Tibial nerve (tissue), 4 donors: Measurements from ENCODE around the gene HGS. TPM values are rescaled to one million over a fixed set of nuclear protein-coding genes. Genes with fewer than 3 reads are reported as not detected.

ENCODE experiments used
- DNase-seq, 2 donors: peaks; one replicate each; pipeline ENCODE4 v3.0.0-alpha.2; 2019; ENCODE audit warnings: low spot score in 2 of 2
- H3K27ac ChIP-seq, 4 donors: fragments of 200-600 bp; sonication (generic) in 3 of 4; one replicate each; pipeline ENCODE4 v1.5.1; 2017 to 2019; ENCODE audit warnings: mild to moderate bottlenecking in 1 of 4
- H3K27me3 ChIP-seq, 2 donors: fragments of 200-600 bp; sonication (generic) in 1 of 2; one replicate each; pipeline versions ENCODE4 v1.5.1 to v1.6.0; 2017 to 2019
- H3K36me3 ChIP-seq, 3 donors: fragments of 200-600 bp; sonication (generic); one replicate each; pipeline ENCODE4 v1.5.1; 2018 to 2019
- H3K4me1 ChIP-seq, 4 donors: fragments of 200-600 bp; sonication (generic) in 3 of 4; one replicate each; pipeline ENCODE4 v1.5.1; 2017 to 2019
- H3K4me3 ChIP-seq, 4 donors: fragments of 200-600 bp; sonication (generic) in 3 of 4; one replicate each; pipeline ENCODE4 v1.5.1; 2017 to 2019; ENCODE audit warnings: mild to moderate bottlenecking in 1 of 4, moderate library complexity in 1 of 4
- H3K9me3 ChIP-seq, 4 donors: fragments of 200-600 bp; sonication (generic) in 3 of 4; one replicate each; pipeline ENCODE4 v1.5.1; 2017 to 2019
- EP300 ChIP-seq, 2 donors: sonication (generic); formaldehyde crosslinking; IDR thresholded peaks; one replicate each; pipeline ENCODE4 v1.6.1; 2017; ENCODE audit warnings: antibody characterized with exemption in 2 of 2, mild to moderate bottlenecking in 1 of 2
- POLR2A ChIP-seq, 2 donors: fragments of 450-650 bp; IDR thresholded peaks; one replicate each; pipeline ENCODE4 v1.6.1; 2017; ENCODE audit warnings: antibody characterized with exemption in 2 of 2, mild to moderate bottlenecking in 2 of 2, moderate library complexity in 2 of 2
- WGBS, 2 donors: methylation state at CpG; one replicate each; pipeline ENCODE4 v1.1.5; 2018; 5-methylcytosine and 5-hydroxymethylcytosine counted together
- total RNA-seq, 4 donors: library from RNA; depleted of rRNA; stranded (reverse); fragments of >200 nt; gene quantifications; one replicate each; pipeline ENCODE4 v1.1.0, GENCODE V29; 2016
- TF ChIP-seq, protein P1 (sequence below), 5 experiments: fragments of 200-600 bp in 3 of 5; fragments of 450-650 bp in 2 of 5; sonication (generic) in 3 of 5; IDR thresholded peaks; one replicate each; pipeline ENCODE4 v1.5.1; 2016 to 2019; ENCODE audit warnings: antibody characterized with exemption in 5 of 5, mild to moderate bottlenecking in 3 of 5, moderate library complexity in 2 of 5

HGS gene
- total RNA-seq, 4 donors from 2014 or later: 75.2 to 166 (median 104) TPM

DNA sequence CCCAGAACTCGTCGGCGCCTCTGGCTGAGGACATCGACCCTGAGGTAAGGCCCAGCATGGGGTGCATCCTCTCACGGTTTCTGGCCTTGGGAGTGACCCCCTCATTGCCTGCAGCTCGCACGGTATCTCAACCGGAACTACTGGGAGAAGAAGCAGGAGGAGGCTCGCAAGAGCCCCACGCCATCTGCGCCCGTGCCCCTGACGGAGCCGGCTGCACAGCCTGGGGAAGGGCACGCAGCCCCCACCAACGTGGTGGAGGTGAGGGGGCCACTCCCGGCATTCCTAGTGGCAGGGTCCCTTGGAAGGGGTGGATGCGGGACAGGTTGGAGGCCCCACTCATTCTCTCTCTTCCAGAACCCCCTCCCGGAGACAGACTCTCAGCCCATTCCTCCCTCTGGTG, 11.0 kb downstream of the HGS start:
- no peak for TF ChIP-seq EP300 (IDR thresholded peaks at IDR 0.05)
- TF ChIP-seq, protein P1, sequence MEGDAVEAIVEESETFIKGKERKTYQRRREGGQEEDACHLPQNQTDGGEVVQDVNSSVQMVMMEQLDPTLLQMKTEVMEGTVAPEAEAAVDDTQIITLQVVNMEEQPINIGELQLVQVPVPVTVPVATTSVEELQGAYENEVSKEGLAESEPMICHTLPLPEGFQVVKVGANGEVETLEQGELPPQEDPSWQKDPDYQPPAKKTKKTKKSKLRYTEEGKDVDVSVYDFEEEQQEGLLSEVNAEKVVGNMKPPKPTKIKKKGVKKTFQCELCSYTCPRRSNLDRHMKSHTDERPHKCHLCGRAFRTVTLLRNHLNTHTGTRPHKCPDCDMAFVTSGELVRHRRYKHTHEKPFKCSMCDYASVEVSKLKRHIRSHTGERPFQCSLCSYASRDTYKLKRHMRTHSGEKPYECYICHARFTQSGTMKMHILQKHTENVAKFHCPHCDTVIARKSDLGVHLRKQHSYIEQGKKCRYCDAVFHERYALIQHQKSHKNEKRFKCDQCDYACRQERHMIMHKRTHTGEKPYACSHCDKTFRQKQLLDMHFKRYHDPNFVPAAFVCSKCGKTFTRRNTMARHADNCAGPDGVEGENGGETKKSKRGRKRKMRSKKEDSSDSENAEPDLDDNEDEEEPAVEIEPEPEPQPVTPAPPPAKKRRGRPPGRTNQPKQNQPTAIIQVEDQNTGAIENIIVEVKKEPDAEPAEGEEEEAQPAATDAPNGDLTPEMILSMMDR (IDR thresholded peaks at IDR 0.05): no peak
- TF ChIP-seq POLR2A (IDR thresholded peaks at IDR 0.05): no peak
- no peak overlapping the region for H3K27ac ChIP-seq
- no peak for DNase-seq
- no peaks in the 10 kb centered on the region for H3K4me1 ChIP-seq
- H3K4me3 ChIP-seq: no peak overlapping the region
- H3K9me3 ChIP-seq: no peaks in the 10 kb centered on the region
- 93% methylated on average over 18 to 19 of the region's 19 CpGs for WGBS, 2 donors
- H3K36me3 ChIP-seq: peaks cover 10 to 100% (median 33%) of the 10 kb centered on the region in 3 donors
- no peaks in the 10 kb centered on the region for H3K27me3 ChIP-seq

DNA sequence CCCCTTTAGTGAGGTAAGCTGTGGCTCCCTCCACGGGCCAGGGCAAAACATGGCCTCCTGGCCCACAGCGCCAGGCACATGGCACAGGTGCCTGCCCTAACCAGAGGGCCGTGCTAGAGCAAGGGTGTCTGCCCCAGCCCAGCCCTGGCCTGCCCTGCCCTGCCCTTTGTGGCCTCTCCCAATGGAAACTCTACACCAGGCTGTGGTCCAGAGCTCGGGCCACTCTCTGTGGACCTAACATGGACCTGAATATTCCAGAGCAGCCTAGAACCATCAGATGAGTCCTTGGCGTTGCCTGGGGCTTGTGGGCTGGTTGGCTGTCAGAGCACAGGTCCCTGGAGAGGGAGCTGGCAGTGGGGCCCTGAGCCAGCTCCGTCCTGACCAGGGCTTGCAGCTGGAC, 11.4 kb downstream of the HGS start:
- H3K9me3 ChIP-seq: no peaks in the 10 kb centered on the region
- TF ChIP-seq, protein P1 (IDR thresholded peaks at IDR 0.05): no peak
- TF ChIP-seq POLR2A (IDR thresholded peaks at IDR 0.05) (no peak), EP300 (IDR thresholded peaks at IDR 0.05) (no peak)
- 60 to 85% methylated on average over 4 of the region's 6 CpGs for WGBS, 2 donors
- no peaks in the 10 kb centered on the region for H3K27me3 ChIP-seq
- H3K4me3 ChIP-seq: no peak overlapping the region
- no peak overlapping the region for H3K27ac ChIP-seq
- peaks cover 10 to 99% (median 33%) of the 10 kb centered on the region in 3 donors for H3K36me3 ChIP-seq
- no peaks in the 10 kb centered on the region for H3K4me1 ChIP-seq
- DNase-seq: no peak

DNA sequence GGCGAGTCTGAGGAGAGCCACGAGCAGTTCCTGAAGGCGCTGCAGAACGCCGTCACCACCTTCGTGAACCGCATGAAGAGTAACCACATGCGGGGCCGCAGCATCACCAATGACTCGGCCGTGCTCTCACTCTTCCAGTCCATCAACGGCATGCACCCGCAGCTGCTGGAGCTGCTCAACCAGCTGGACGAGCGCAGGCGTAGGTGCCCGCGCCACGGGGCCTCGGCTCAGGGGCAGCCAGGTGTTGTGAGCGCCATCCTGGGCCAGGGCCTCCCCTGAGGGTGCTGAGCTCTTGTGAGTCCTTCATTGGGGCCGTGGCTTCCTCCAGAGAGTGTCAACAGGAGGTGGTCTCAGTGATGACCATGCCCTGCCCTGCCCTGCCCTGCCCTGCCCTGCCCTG, 12.0 kb downstream of the HGS start:
- TF ChIP-seq EP300 (IDR thresholded peaks at IDR 0.05) (no peak), POLR2A (IDR thresholded peaks at IDR 0.05) (no peak)
- TF ChIP-seq, protein P1 (IDR thresholded peaks at IDR 0.05): no peak
- H3K36me3 ChIP-seq: peaks cover 10 to 99% (median 33%) of the 10 kb centered on the region in 3 donors
- no peak overlapping the region for H3K27ac ChIP-seq
- no peaks in the 10 kb centered on the region for H3K27me3 ChIP-seq
- H3K4me3 ChIP-seq: no peak overlapping the region
- DNase-seq: no peak
- H3K4me1 ChIP-seq: peaks cover 0 to 5% (median 1%) of the 10 kb centered on the region in 4 donors
- no peaks in the 10 kb centered on the region for H3K9me3 ChIP-seq
- WGBS, 2 donors: 88 to 90% methylated on average over 15 to 18 of the region's 22 CpGs

DNA sequence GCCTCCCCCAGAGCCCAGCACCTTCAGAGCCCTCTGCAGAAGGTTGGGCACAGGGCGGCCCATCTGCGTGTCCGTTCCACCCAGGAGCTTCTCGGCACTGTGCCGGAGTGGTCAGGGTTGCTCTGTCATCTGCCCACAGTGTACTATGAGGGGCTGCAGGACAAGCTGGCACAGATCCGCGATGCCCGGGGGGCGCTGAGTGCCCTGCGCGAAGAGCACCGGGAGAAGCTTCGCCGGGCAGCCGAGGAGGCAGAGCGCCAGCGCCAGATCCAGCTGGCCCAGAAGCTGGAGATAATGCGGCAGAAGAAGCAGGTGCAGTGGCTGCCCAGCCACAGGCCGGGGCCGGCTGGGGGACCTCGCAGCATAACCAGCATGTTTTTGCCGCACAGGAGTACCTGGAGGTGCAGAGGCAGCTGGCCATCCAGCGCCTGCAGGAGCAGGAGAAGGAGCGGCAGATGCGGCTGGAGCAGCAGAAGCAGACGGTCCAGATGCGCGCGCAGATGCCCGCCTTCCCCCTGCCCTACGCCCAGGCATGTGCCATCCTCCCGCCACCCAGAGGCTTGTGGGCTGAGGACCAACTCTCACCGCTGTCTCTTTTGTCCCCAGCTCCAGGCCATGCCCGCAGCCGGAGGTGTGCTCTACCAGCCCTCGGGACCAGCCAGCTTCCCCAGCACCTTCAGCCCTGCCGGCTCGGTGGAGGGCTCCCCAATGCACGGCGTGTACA, 12.6 kb downstream of the HGS start:
- H3K36me3 ChIP-seq: peaks cover 10 to 99% (median 32%) of the 10 kb centered on the region in 3 donors
- DNase-seq: no peak
- WGBS, 2 donors: 94 to 96% methylated on average over 29 to 31 of the region's 40 CpGs

More for the DNA sequence above, 12.6 kb downstream of the HGS start:
- Histone ChIP-seq H3K4me1 (peaks cover 0 to 11% (median 4%) of the 10 kb centered on the region in 4 donors), H3K27me3 (no peaks in the 10 kb centered on the region), H3K9me3 (no peaks in the 10 kb centered on the region), H3K27ac (no peak overlapping the region), H3K4me3 (no peak overlapping the region)
- TF ChIP-seq, protein P1 (IDR thresholded peaks at IDR 0.05): no peak
- TF ChIP-seq POLR2A (IDR thresholded peaks at IDR 0.05): no peak
- no peak for TF ChIP-seq EP300 (IDR thresholded peaks at IDR 0.05)
